Mononuclear cell (primary cell): ENCODE measurements around the gene MS4A10. TPM values are rescaled to one million over a fixed set of nuclear protein-coding genes. Genes with fewer than 3 reads are reported as not detected.
"Not testable (repeated sequence)": the region's sequence is repeated elsewhere in the genome, so short reads cannot be mapped to it uniquely, and the experiment has no call there.

Experiments used
- H3K27me3 ChIP-seq: 2 replicates; pipeline ENCODE4 v1.6.0; 2011; ENCODE audit warnings: low read length, control low read depth; ENCODE audit not compliant: insufficient read depth
- H3K4me1 ChIP-seq: 2 replicates; pipeline ENCODE4 v1.5.1; 2011; ENCODE audit warnings: mild to moderate bottlenecking, low read length, control low read depth; ENCODE audit not compliant: insufficient read depth
- H3K4me3 ChIP-seq: 2 replicates; pipeline ENCODE4 v1.5.1; 2011; ENCODE audit warnings: mild to moderate bottlenecking, low read length, moderate library complexity
- H3K9me3 ChIP-seq: 2 replicates; pipeline ENCODE4 v1.5.1; 2011; ENCODE audit warnings: low read depth, mild to moderate bottlenecking, control low read depth, low read length
- total RNA-seq: library from RNA; depleted of rRNA; stranded (reverse); fragments of >200 nt; gene quantifications from one replicate; pipeline ENCODE4 v1.2.3, GENCODE V29; 2012

MS4A10 gene
- not detected for total RNA-seq

GRCh38 chr11:60785136-60785535, at the start of gene MS4A10:
Gene MS4A10, plus strand, starts transcription at chr11:60785333. Its CDS starts 5,003 bp downstream, at chr11:60790336.
- no peaks in the 10 kb centered on the region for H3K4me1 ChIP-seq
- H3K9me3 ChIP-seq, result no peaks in the 10 kb centered on the region
- H3K4me3 ChIP-seq, result no peak within 1 kb of the TSS
- H3K27me3 ChIP-seq, result no peaks in the 10 kb centered on the region

GRCh38 chr11:60739114-60739513, 46.0 kb upstream of the MS4A10 start:
- Histone ChIP-seq H3K4me1 (no peaks in the 10 kb centered on the region), H3K9me3 (no peaks in the 10 kb centered on the region), H3K4me3 (no peak overlapping the region), H3K27me3 (no peaks in the 10 kb centered on the region)

- Histone ChIP-seq H3K4me1 (no peaks in the 10 kb centered on the region), H3K27me3 (no peaks in the 10 kb centered on the region), H3K9me3 (no peaks in the 10 kb centered on the region), H3K4me3 (no peak overlapping the region)
Measured at GRCh38 chr11:60740573-60740972, 44.6 kb upstream of the MS4A10 start.

- H3K4me3 ChIP-seq, result no peak overlapping the region
- no peaks in the 10 kb centered on the region for H3K27me3 ChIP-seq
- no peaks in the 10 kb centered on the region for H3K9me3 ChIP-seq
- no peaks in the 10 kb centered on the region for H3K4me1 ChIP-seq
Measured at GRCh38 chr11:60741421-60741820, 43.7 kb upstream of the MS4A10 start.

GRCh38 chr11:60743058-60743457, 42.1 kb upstream of the MS4A10 start:
- H3K27me3 ChIP-seq, result no peaks in the 10 kb centered on the region
- H3K4me1 ChIP-seq, result no peaks in the 10 kb centered on the region
- H3K9me3 ChIP-seq, result no peaks in the 10 kb centered on the region
- H3K4me3 ChIP-seq, result no peak overlapping the region

- H3K9me3 ChIP-seq, result no peaks in the 10 kb centered on the region
- no peaks in the 10 kb centered on the region for H3K4me1 ChIP-seq
- no peaks in the 10 kb centered on the region for H3K27me3 ChIP-seq
- no peak overlapping the region for H3K4me3 ChIP-seq
Measured at GRCh38 chr11:60744114-60744513, 41.0 kb upstream of the MS4A10 start.

GRCh38 chr11:60747359-60747873, 37.7 kb upstream of the MS4A10 start:
- H3K4me3 ChIP-seq, result no peak overlapping the region
- no peaks in the 10 kb centered on the region for H3K9me3 ChIP-seq
- H3K27me3 ChIP-seq, result no peaks in the 10 kb centered on the region
- no peaks in the 10 kb centered on the region for H3K4me1 ChIP-seq

GRCh38 chr11:60748225-60748624, 36.9 kb upstream of the MS4A10 start:
- Histone ChIP-seq H3K4me1 (no peaks in the 10 kb centered on the region), H3K27me3 (no peaks in the 10 kb centered on the region), H3K9me3 (no peaks in the 10 kb centered on the region), H3K4me3 (no peak overlapping the region)

- Histone ChIP-seq H3K9me3 (no peaks in the 10 kb centered on the region), H3K27me3 (no peaks in the 10 kb centered on the region), H3K4me3 (no peak overlapping the region), H3K4me1 (no peaks in the 10 kb centered on the region)
Measured at GRCh38 chr11:60748821-60749220, 36.3 kb upstream of the MS4A10 start.

GRCh38 chr11:60750911-60751310, 34.2 kb upstream of the MS4A10 start:
- no peaks in the 10 kb centered on the region for H3K4me1 ChIP-seq
- H3K9me3 ChIP-seq, result no peaks in the 10 kb centered on the region
- H3K27me3 ChIP-seq, result no peaks in the 10 kb centered on the region
- no peak overlapping the region for H3K4me3 ChIP-seq

GRCh38 chr11:60753309-60753708, 31.8 kb upstream of the MS4A10 start:
- Histone ChIP-seq H3K27me3 (no peaks in the 10 kb centered on the region), H3K4me3 (no peak overlapping the region), H3K9me3 (no peaks in the 10 kb centered on the region), H3K4me1 (no peaks in the 10 kb centered on the region)

GRCh38 chr11:60754887-60755286, 30.2 kb upstream of the MS4A10 start:
- no peaks in the 10 kb centered on the region for H3K9me3 ChIP-seq
- H3K27me3 ChIP-seq, result no peaks in the 10 kb centered on the region
- no peak overlapping the region for H3K4me3 ChIP-seq
- H3K4me1 ChIP-seq, result peaks cover 8% of the 10 kb centered on the region

GRCh38 chr11:60756307-60757032, 28.7 kb upstream of the MS4A10 start, which contains the start of gene MS4A15:
Gene MS4A15, plus strand, starts transcription at chr11:60756867. Its CDS starts 6,867 bp downstream, at chr11:60763734.
- H3K9me3 ChIP-seq, result no peaks in the 10 kb centered on the region
- no peak within 1 kb of the TSS for H3K4me3 ChIP-seq
- H3K4me1 ChIP-seq, result peaks cover 9% of the 10 kb centered on the region
- no peaks in the 10 kb centered on the region for H3K27me3 ChIP-seq

- Histone ChIP-seq H3K4me3 (no peak overlapping the region), H3K9me3 (no peaks in the 10 kb centered on the region), H3K4me1 (peaks cover 9% of the 10 kb centered on the region), H3K27me3 (no peaks in the 10 kb centered on the region)
Measured at GRCh38 chr11:60757231-60757800, 27.8 kb upstream of the MS4A10 start.

- H3K4me3 ChIP-seq, result not testable (repeated sequence)
Measured at GRCh38 chr11:60758671-60759070, 26.5 kb upstream of the MS4A10 start.

More at GRCh38 chr11:60758671-60759070, 26.5 kb upstream of the MS4A10 start:
- H3K9me3 ChIP-seq, H3K27me3 ChIP-seq, H3K4me1 ChIP-seq: not testable (repeated sequence)
